Neural cell (in vitro differentiated cells): ENCODE data around the gene IPO5. TPM values are rescaled to one million over a fixed set of nuclear protein-coding genes. Genes with fewer than 3 reads are reported as not detected.

ENCODE experiments used
- H2AFZ ChIP-seq: fragments of 200-600, 300-800 bp; sonication (generic), shearing (Covaris generic); 2 replicates; pipeline ENCODE4 v1.6.0; 2014; ENCODE audit warnings: low read depth, mild to moderate bottlenecking, antibody characterized with exemption, low read length, moderate library complexity
- H3F3A ChIP-seq: fragments of 200-600 bp; shearing (Covaris generic); 2 replicates; pipeline ENCODE4 v1.6.1; 2016; ENCODE audit warnings: mild to moderate bottlenecking, moderate library complexity, mixed read lengths, antibody characterized with exemption, low read length; ENCODE audit not compliant: insufficient read depth, poor library complexity, severe bottlenecking
- H3K27ac ChIP-seq: fragments of 200-600, 300-800 bp; sonication (generic), shearing (Covaris generic); 2 replicates; pipeline ENCODE4 v1.5.1; 2014; ENCODE audit warnings: mild to moderate bottlenecking, low read length, moderate library complexity
- H3K27me3 ChIP-seq: fragments of 300-800, 200-600 bp; sonication (generic), shearing (Covaris generic); 2 replicates; pipeline ENCODE4 v1.6.0; 2014; ENCODE audit warnings: mild to moderate bottlenecking, low read depth, low read length, moderate library complexity; ENCODE audit not compliant: insufficient read depth
- H3K36me3 ChIP-seq: fragments of 300-800, 200-600 bp; sonication (generic), shearing (Covaris generic); 2 replicates; pipeline ENCODE4 v1.5.1; 2014; ENCODE audit warnings: mild to moderate bottlenecking, antibody characterized with exemption, low read length, moderate library complexity; ENCODE audit not compliant: insufficient read depth
- H3K4me2 ChIP-seq: fragments of 300-800, 200-600 bp; sonication (generic), shearing (Covaris generic); 2 replicates; pipeline ENCODE4 v1.6.0; 2014; ENCODE audit warnings: mild to moderate bottlenecking, low read length
- H3K4me3 ChIP-seq: fragments of 300-800, 200-600 bp; sonication (generic), shearing (Covaris generic); 2 replicates; pipeline ENCODE4 v1.5.1; 2014; ENCODE audit warnings: mild to moderate bottlenecking, low read length, moderate library complexity
- H3K79me2 ChIP-seq: fragments of 200-600 bp; shearing (Covaris generic); replicated peaks from 2 replicates; pipeline ENCODE4 v1.6.0; 2014; ENCODE audit warnings: mild to moderate bottlenecking, low read length, moderate library complexity; ENCODE audit not compliant: insufficient read depth
- H3K9ac ChIP-seq: fragments of 300-800, 200-600 bp; sonication (generic), shearing (Covaris generic); 2 replicates; pipeline ENCODE4 v1.6.1; 2016; ENCODE audit warnings: mild to moderate bottlenecking, low read length, mixed read lengths
- H3K9me2 ChIP-seq: fragments of 200-600 bp; shearing (Covaris generic); 2 replicates; pipeline ENCODE4 v1.6.1; 2016; ENCODE audit warnings: mild to moderate bottlenecking, low read length, mixed read lengths; ENCODE audit not compliant: insufficient read depth
- H3K9me3 ChIP-seq: fragments of 200-600, 300-800 bp; sonication (generic), shearing (Covaris generic); 2 replicates; pipeline ENCODE4 v1.6.1; 2016; ENCODE audit warnings: mild to moderate bottlenecking, mixed run types, low read length, moderate library complexity, mixed read lengths
- H4K20me1 ChIP-seq: fragments of 200-600 bp; shearing (Covaris generic); 2 replicates; pipeline ENCODE4 v1.6.1; 2016; ENCODE audit warnings: mild to moderate bottlenecking, mixed run types; ENCODE audit not compliant: insufficient read depth
- CTCF ChIP-seq: fragments of 450-650 bp; IDR thresholded peaks from 2 replicates; pipeline ENCODE4 v1.5.1; 2014; ENCODE audit warnings: antibody characterized with exemption, mild to moderate bottlenecking, moderate library complexity; ENCODE audit not compliant: poor library complexity, severe bottlenecking
- EP300 ChIP-seq: fragments of 450-650 bp; conservative IDR thresholded peaks from 2 replicates; pipeline ENCODE4 v1.6.1; 2014; ENCODE audit warnings: antibody characterized with exemption, mild to moderate bottlenecking, moderate library complexity; ENCODE audit not compliant: poor library complexity, severe bottlenecking
- EZH2 ChIP-seq: fragments of 200-600, 300-800 bp; shearing (Covaris generic), sonication (generic); IDR thresholded peaks from 2 replicates; pipeline ENCODE4 v1.6.1; 2014; ENCODE audit warnings: antibody characterized with exemption, low read length, borderline replicate concordance, mild to moderate bottlenecking; ENCODE audit not compliant: insufficient read depth, poor library complexity, severe bottlenecking
- MXI1 ChIP-seq: fragments of 450-650 bp; conservative IDR thresholded peaks from 2 replicates; pipeline ENCODE4 v1.6.1; 2014; ENCODE audit warnings: antibody characterized with exemption, mild to moderate bottlenecking; ENCODE audit not compliant: poor library complexity, severe bottlenecking
- POLR2AphosphoS5 ChIP-seq: IDR thresholded peaks from 2 replicates; pipeline ENCODE4 v1.6.1; 2012
- RAD21 ChIP-seq: fragments of 450-650 bp; conservative IDR thresholded peaks from 2 replicates; pipeline ENCODE4 v1.6.1; 2014; ENCODE audit warnings: antibody characterized with exemption, mild to moderate bottlenecking, moderate library complexity
- SMC3 ChIP-seq: fragments of 450-650 bp; conservative IDR thresholded peaks from 2 replicates; pipeline ENCODE4 v1.6.1; 2014; ENCODE audit warnings: antibody characterized with exemption, mild to moderate bottlenecking, moderate library complexity; ENCODE audit not compliant: poor library complexity
- TAF1 ChIP-seq: IDR thresholded peaks from 2 replicates; pipeline ENCODE4 v1.6.1; 2012; ENCODE audit warnings: low read depth
- polyA plus RNA-seq: library from polyadenylated mRNA; depleted of rRNA; stranded (reverse); fragments of >200 nt; gene quantifications from 2 replicates; pipeline ENCODE4 v1.2.3, GENCODE V29; 2014
- TF ChIP-seq, protein P1 (sequence below): IDR thresholded peaks from 2 replicates; pipeline ENCODE4 v1.6.1; 2012; ENCODE audit warnings: borderline replicate concordance

IPO5 gene
- polyA plus RNA-seq, 1 donor from 2014 or later, result 83.4 TPM

DNA sequence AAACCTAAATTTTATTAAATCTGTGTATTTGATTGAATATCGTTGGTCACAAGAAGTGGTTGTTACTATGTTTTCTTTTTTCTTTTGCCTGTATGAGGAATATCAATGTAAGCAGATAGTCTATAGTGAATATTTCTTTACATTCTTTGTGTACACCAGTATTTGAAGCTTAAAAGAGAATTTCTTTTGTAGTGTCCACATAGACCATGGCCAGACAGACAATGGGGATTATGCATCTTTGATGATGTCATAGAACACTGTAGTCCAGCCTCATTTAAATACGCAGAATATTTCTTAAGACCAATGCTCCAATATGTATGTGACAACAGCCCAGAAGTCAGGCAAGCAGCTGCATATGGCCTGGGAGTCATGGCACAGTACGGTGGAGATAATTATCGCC is 64.8 kb downstream of the IPO5 start:
- Histone ChIP-seq H3K9me2 (no peaks in the 10 kb centered on the region), H3K4me3 (no peak overlapping the region), H3K36me3 (peaks cover 16% of the 10 kb centered on the region), H3K9me3 (no peaks in the 10 kb centered on the region), H3F3A (no peaks in the 10 kb centered on the region), H3K4me2 (no peak overlapping the region), H3K9ac (no peak overlapping the region), H2AFZ (no peak overlapping the region), H3K79me2 (no peaks in the 10 kb centered on the region), H3K27me3 (no peaks in the 10 kb centered on the region), H4K20me1 (no peaks in the 10 kb centered on the region), H3K27ac (no peak overlapping the region)
- no peak for TF ChIP-seq MXI1
- TF ChIP-seq EP300, result no peak
- no peak for TF ChIP-seq RAD21
- TF ChIP-seq TAF1, result no peak
- TF ChIP-seq, protein P1, sequence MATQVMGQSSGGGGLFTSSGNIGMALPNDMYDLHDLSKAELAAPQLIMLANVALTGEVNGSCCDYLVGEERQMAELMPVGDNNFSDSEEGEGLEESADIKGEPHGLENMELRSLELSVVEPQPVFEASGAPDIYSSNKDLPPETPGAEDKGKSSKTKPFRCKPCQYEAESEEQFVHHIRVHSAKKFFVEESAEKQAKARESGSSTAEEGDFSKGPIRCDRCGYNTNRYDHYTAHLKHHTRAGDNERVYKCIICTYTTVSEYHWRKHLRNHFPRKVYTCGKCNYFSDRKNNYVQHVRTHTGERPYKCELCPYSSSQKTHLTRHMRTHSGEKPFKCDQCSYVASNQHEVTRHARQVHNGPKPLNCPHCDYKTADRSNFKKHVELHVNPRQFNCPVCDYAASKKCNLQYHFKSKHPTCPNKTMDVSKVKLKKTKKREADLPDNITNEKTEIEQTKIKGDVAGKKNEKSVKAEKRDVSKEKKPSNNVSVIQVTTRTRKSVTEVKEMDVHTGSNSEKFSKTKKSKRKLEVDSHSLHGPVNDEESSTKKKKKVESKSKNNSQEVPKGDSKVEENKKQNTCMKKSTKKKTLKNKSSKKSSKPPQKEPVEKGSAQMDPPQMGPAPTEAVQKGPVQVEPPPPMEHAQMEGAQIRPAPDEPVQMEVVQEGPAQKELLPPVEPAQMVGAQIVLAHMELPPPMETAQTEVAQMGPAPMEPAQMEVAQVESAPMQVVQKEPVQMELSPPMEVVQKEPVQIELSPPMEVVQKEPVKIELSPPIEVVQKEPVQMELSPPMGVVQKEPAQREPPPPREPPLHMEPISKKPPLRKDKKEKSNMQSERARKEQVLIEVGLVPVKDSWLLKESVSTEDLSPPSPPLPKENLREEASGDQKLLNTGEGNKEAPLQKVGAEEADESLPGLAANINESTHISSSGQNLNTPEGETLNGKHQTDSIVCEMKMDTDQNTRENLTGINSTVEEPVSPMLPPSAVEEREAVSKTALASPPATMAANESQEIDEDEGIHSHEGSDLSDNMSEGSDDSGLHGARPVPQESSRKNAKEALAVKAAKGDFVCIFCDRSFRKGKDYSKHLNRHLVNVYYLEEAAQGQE, result no peak
- no peak for TF ChIP-seq EZH2
- no peak for TF ChIP-seq POLR2AphosphoS5
- no peak for TF ChIP-seq SMC3
- no peak for TF ChIP-seq CTCF

GRCh38 chr13:98019186-98019585 is 65.7 kb downstream of the IPO5 start:
- Histone ChIP-seq H3K9me2 (no peaks in the 10 kb centered on the region), H3K27me3 (no peaks in the 10 kb centered on the region), H3F3A (no peaks in the 10 kb centered on the region), H2AFZ (no peak overlapping the region), H3K9ac (no peak overlapping the region), H3K9me3 (no peaks in the 10 kb centered on the region), H3K79me2 (no peaks in the 10 kb centered on the region), H3K4me2 (no peak overlapping the region), H3K36me3 (peaks cover 16% of the 10 kb centered on the region), H3K4me3 (no peak overlapping the region), H3K27ac (no peak overlapping the region), H4K20me1 (no peaks in the 10 kb centered on the region)
- TF ChIP-seq CTCF (no peak), MXI1 (no peak), SMC3 (no peak), EP300 (no peak), POLR2AphosphoS5 (no peak), TAF1 (no peak)
- TF ChIP-seq, protein P1, result no peak
